ENCODE results near the gene METTL14. TPM values are rescaled to one million over a fixed set of nuclear protein-coding genes. Genes with fewer than 3 reads are reported as not detected.

The METTL14 gene
- total RNA-seq, 4 donors from 2014 or later: 8.2 to 31.8 (median 17.3) TPM

- no peak for ATAC-seq
- TF ChIP-seq CTCF (IDR thresholded peaks at IDR 0.05 in 4 of 5, conservative IDR thresholded peaks at IDR 0.05 in 1 of 5) (no peak), POLR2A (IDR thresholded peaks at IDR 0.05) (no peak)
- Histone ChIP-seq H3K27me3 (no peaks in the 10 kb centered on the region), H3K27ac (peak overlapping the region; percentile 79 to 88 (median 82)), H3K36me3 (peaks cover 0 to 12% of the 10 kb centered on the region in 2 donors), H3K9me3 (no peaks in the 10 kb centered on the region), H3K4me1 (peaks cover 26 to 39% of the 10 kb centered on the region in 2 donors), H3K4me3 (no peak overlapping the region)
- intact Hi-C loops (cut with DNase I; ENCODE audit: low total_unique reads) (loop anchor here (5.0 to 10.0 kb wide), 3 partner anchors 303 to 541 kb away; partner anchors contain the start of gene USP53), in situ Hi-C loops (cut with MboI; ENCODE audit: low sequenced_read_pairs in 4 of 4) (loop anchor here in 3 of 4 donors (10.0 kb wide), 1 partner anchor 231 kb away; no protein-coding TSS in a partner anchor)
- DNase-seq: no peak
Observed at GRCh38 chr4:118743867-118744266, 58.7 kb downstream of the METTL14 start.

GRCh38 chr4:118745357-118745756, 60.2 kb downstream of the METTL14 start:
- TF ChIP-seq POLR2A (IDR thresholded peaks at IDR 0.05) (no peak), CTCF (IDR thresholded peaks at IDR 0.05 in 4 of 5, conservative IDR thresholded peaks at IDR 0.05 in 1 of 5) (no peak)
- Histone ChIP-seq H3K27ac (peak overlapping the region; percentile 79 to 88 (median 82)), H3K4me3 (no peak overlapping the region), H3K27me3 (no peaks in the 10 kb centered on the region), H3K36me3 (peaks cover 0 to 4% of the 10 kb centered on the region in 2 donors), H3K4me1 (peaks cover 26 to 50% of the 10 kb centered on the region in 2 donors), H3K9me3 (no peaks in the 10 kb centered on the region)
- in situ Hi-C loops (cut with MboI; ENCODE audit: low sequenced_read_pairs in 4 of 4) (loop anchor here in 3 of 4 donors (10.0 kb wide), 1 partner anchor 229 kb away; no protein-coding TSS in a partner anchor), intact Hi-C loops (cut with DNase I; ENCODE audit: low total_unique reads) (loop anchor here (10.0 kb wide), 2 partner anchors 469 to 539 kb away; partner anchors contain the start of gene USP53)
- ATAC-seq (no peak), DNase-seq (no peak)

GRCh38 chr4:118746251-118746919, 61.2 kb downstream of the METTL14 start:
- ATAC-seq (peak; percentile 96 to 98), DNase-seq (peak; percentile 82 to 88)
- H3K27ac ChIP-seq: peak overlapping the region; percentile 79 to 88 (median 82)
- H3K4me3 ChIP-seq: no peak overlapping the region
- no peaks in the 10 kb centered on the region for H3K27me3 ChIP-seq
- H3K9me3 ChIP-seq: no peaks in the 10 kb centered on the region
- no peak for TF ChIP-seq CTCF (IDR thresholded peaks at IDR 0.05 in 4 of 5, conservative IDR thresholded peaks at IDR 0.05 in 1 of 5)
- peaks cover 0 to 6% of the 10 kb centered on the region in 2 donors for H3K36me3 ChIP-seq
- intact Hi-C loops (cut with DNase I; ENCODE audit: low total_unique reads): loop anchor here (10.0 kb wide), 2 partner anchors 468 to 538 kb away; partner anchors contain the start of gene USP53
- peaks cover 22 to 46% of the 10 kb centered on the region in 2 donors for H3K4me1 ChIP-seq
- in situ Hi-C loops (cut with MboI; ENCODE audit: low sequenced_read_pairs in 4 of 4): loop anchor here in 3 of 4 donors (10.0 kb wide), 1 partner anchor 228 kb away; no protein-coding TSS in a partner anchor

- no peaks in the 10 kb centered on the region for H3K9me3 ChIP-seq
- intact Hi-C loops (cut with DNase I; ENCODE audit: low total_unique reads) (loop anchor here (10.0 kb wide), 2 partner anchors 465 to 535 kb away; partner anchors contain the start of gene USP53), in situ Hi-C loops (cut with MboI; ENCODE audit: low sequenced_read_pairs in 4 of 4) (loop anchor here in 3 of 4 donors (10.0 kb wide), 1 partner anchor 225 kb away; no protein-coding TSS in a partner anchor)
- H3K36me3 ChIP-seq: peaks cover 0 to 5% of the 10 kb centered on the region in 2 donors
- TF ChIP-seq CTCF (IDR thresholded peaks at IDR 0.05 in 4 of 5, conservative IDR thresholded peaks at IDR 0.05 in 1 of 5) (no peak), POLR2A (IDR thresholded peaks at IDR 0.05) (no peak)
- H3K4me1 ChIP-seq: peaks cover 38 to 72% of the 10 kb centered on the region in 2 donors
- no peak overlapping the region for H3K4me3 ChIP-seq
- H3K27ac ChIP-seq: peak overlapping the region; percentile 41 to 88 (median 64)
- DNase-seq (peak in 1 of 2 donors; percentile 23), ATAC-seq (peak in 1 of 2 donors; percentile 26)
- no peaks in the 10 kb centered on the region for H3K27me3 ChIP-seq
Observed at GRCh38 chr4:118749347-118749988, 64.3 kb downstream of the METTL14 start.
